Activated naive CD4-positive, alpha-beta T cell treated with anti-CD3 and anti-CD28 coated beads for 36 hours (primary cell): Measurements from ENCODE around the gene NRSN2. TPM values are rescaled to one million over a fixed set of nuclear protein-coding genes. Genes with fewer than 3 reads are reported as not detected.

ENCODE experiments used
- total RNA-seq, 2 experiments: library from RNA; stranded (reverse); gene quantifications; one replicate each; pipeline ENCODE4 v1.2.3, GENCODE V29; 2021

NRSN2 gene
- total RNA-seq, 2 experiments from 2014 or later: 3.9 to 4.2 TPM

Other genes with a start within 250 kb of the NRSN2 start
- not detected for gene DEFB126, start 204.5 kb upstream of the NRSN2 start, total RNA-seq
- not detected for gene DEFB127, start 189.7 kb upstream of the NRSN2 start, total RNA-seq
- not detected for gene DEFB128, start 157.4 kb upstream of the NRSN2 start, total RNA-seq
- gene DEFB129, start 119.9 kb upstream of the NRSN2 start, total RNA-seq: not detected
- gene DEFB132, start 89.4 kb upstream of the NRSN2 start, total RNA-seq: not detected
- gene C20orf96, start 56.4 kb upstream of the NRSN2 start, total RNA-seq: 1 to 10 TPM; 5.1 to 6.8 TPM
- gene ZCCHC3, start 49.5 kb upstream of the NRSN2 start, total RNA-seq: 10 to 100 TPM; 13.6 to 15.6 TPM
- 1 to 10 TPM; 6.0 to 6.4 TPM for gene SOX12, start 21.6 kb upstream of the NRSN2 start, total RNA-seq
- gene TRIB3, start 33.6 kb downstream of the NRSN2 start, total RNA-seq: 10 to 100 TPM; 47.4 to 49.2 TPM
- 100 to 1,000 TPM; 150 to 160 TPM for gene RBCK1, start 61.2 kb downstream of the NRSN2 start, total RNA-seq
- 10 to 100 TPM; 16.2 to 17.4 TPM for gene TBC1D20, start 115.4 kb downstream of the NRSN2 start, total RNA-seq
- gene CSNK2A1, start 196.7 kb downstream of the NRSN2 start, total RNA-seq: 100 to 1,000 TPM; 164 to 167 TPM